ENCODE results near the gene TNNT3. TPM values are rescaled to one million over a fixed set of nuclear protein-coding genes. Genes with fewer than 3 reads are reported as not detected.

TNNT3 gene
- total RNA-seq, 1 donor from 2014 or later: not detected

DNA sequence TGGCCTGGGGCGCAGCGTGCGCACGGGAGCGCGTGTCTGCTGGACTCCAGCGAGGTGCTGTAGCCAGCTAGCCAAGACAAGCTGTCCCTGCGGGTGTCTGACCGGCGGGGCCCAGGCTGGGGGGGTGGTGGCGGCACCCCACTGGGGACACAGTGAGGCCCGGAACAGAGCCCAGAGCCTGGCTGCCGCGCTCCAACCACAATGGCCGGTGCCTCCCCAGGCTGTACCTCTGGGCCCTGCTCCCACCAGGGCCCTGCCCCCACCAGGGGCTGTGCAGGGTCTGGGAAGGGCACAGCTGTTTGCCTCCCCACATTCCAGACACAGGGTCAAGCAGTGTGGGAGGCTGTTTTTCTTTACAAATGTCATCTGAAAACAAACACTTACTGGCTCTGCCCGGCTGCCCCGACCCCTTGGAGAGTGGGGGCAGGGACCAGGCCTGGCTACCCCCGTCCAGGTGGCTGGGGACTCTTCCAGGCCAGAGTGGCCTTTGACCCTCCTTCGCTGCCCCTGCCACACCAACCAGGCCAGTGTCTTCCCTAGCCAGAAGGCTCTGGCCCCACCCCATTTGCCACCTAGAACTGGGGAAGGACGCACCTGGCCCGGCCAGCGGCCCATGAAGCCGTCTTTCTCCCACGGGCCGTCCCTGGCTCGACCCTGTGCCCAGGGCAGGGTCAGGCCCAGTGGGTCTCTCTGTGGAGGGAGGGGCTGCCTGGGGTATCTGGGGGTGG, 63.5 kb downstream of the TNNT3 start:
- no peak for DNase-seq (ENCODE audit: extremely low read depth, low read depth, low spot score)

DNA sequence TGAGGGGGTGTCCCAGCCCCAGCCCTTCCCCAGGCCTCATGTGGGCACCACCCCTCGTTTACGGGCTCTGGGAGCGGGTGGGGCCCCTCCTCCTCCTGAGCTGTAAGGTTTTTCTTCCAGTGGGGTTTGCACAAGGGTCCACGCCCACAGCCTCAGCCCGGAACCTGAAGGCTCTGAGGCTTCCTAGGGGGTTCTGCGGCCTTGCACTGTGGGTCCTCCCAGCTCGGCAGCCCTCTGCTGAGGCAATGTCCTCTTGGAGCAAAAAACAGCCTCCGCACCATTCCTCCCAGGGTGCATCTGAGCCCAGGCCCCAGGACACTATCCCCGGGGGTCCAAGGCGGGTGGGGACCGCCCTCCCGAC, 64.1 kb downstream of the TNNT3 start:
- DNase-seq (ENCODE audit: extremely low read depth, low read depth, low spot score): no peak

DNA sequence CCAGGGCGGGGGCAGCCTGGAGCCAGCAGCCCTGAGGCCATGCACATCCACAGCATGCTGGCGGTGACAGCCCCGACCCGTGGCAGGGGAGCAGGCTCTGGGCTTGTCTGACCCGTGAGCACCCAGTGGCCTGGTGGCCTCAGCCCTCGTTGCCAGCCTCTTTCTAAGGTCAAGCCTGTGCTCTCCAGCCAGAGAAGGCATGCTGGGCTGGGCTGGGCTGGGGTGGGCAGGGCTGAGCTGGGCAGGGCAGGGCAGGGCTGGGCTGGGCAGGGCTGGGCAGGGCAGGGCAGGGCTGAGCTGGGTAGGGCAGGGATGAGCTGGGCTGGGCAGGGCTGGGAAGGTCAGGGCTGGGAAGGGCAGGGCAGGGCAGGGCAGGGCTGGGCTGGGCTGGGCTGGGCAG, 67.5 kb downstream of the TNNT3 start:
- no peak for DNase-seq (ENCODE audit: extremely low read depth, low read depth, low spot score)

DNA sequence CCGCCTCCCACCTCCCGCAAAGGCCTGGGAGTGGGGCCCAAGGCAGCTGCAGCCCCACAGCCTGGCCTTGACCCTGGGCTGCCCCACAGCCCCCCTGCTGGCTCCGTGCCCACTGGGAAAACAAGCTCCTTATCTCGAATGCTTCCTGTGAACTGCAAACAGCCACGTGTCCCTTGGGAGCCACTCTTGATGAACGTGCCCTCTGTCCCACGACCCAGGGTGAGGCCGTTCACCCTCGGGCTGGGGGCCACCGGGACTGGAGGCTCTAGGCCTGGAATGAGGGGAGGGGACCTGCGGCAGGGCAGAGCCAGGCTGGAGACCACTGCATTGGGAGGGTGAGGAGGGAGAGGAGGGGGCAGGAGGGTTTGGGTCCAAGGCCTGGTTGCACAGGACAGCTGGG, 68.7 kb downstream of the TNNT3 start:
- no peak for DNase-seq (ENCODE audit: extremely low read depth, low read depth, low spot score)

Other genes with a start within 250 kb of the TNNT3 start
- not detected in 2 replicates for gene KRTAP5-6, start 222.5 kb upstream of the TNNT3 start, total RNA-seq
- gene IFITM10, start 169.1 kb upstream of the TNNT3 start, total RNA-seq: 1.1 TPM in 1 of 2 replicates, not detected in the other
- 671 and 739 TPM in 2 replicates for gene CTSD, start 155.8 kb upstream of the TNNT3 start, total RNA-seq
- gene SYT8, start 84.7 kb upstream of the TNNT3 start, total RNA-seq: not detected in 2 replicates
- not detected in 2 replicates for gene TNNI2, start 80.7 kb upstream of the TNNT3 start, total RNA-seq
- 1.1 TPM in 1 of 2 replicates, not detected in the other for gene LSP1, start 66.6 kb upstream of the TNNT3 start, total RNA-seq
- not detected in 2 replicates for gene PRR33, start 27.8 kb upstream of the TNNT3 start, total RNA-seq
- gene MRPL23, start 27.6 kb downstream of the TNNT3 start, total RNA-seq: 105 and 166 TPM in 2 replicates
- 91.3 and 154 TPM in 2 replicates for gene H19, start 78.1 kb downstream of the TNNT3 start, total RNA-seq
- gene IGF2, start 219.7 kb downstream of the TNNT3 start, total RNA-seq: 8.8 and 50.6 TPM in 2 replicates
- not detected in 2 replicates for gene INS, start 241.5 kb downstream of the TNNT3 start, total RNA-seq

Data from glomerular endothelial cell (primary cell).